ENCODE results near the gene GCGR. TPM values are rescaled to one million over a fixed set of nuclear protein-coding genes. Genes with fewer than 3 reads are reported as not detected.

The GCGR gene
- total RNA-seq, 1 donor from 2014 or later = not detected

DNA sequence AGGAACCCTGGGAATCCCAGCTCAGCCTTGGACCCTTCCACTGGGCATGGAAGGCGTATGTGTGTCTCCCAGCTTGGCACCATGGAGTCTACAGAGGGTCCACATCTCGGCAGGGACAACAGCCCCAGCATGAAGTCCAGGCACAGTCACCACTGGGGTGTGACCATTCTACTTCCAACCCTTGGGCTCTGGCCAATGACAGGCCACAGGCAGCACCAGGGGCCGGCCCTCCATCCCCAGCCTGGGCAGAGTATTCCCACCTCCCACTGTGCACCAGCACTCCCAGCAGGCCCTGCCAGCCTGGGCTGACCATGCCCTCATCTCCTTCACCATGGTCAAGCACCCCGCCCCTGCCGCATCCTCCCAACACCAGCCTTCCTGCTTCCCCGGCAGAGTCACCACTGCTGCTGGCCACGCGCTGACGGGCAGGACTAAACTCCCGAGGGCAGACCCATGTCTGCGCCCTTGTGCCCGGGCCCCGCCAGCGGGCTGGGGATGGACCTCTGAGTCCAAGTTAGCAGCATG, 40.4 kb downstream of the GCGR start:
- H3K36me3 Mint-ChIP-seq (ENCODE audit: low read depth) = peaks cover 22% of the 10 kb centered on the region
- H3K9me3 Mint-ChIP-seq (ENCODE audit: low read depth) = no peaks in the 10 kb centered on the region
- peak overlapping the region; percentile 41 for H3K27ac Mint-ChIP-seq (ENCODE audit: unreplicated experiment)
- no peaks in the 10 kb centered on the region for H3K4me1 Mint-ChIP-seq (ENCODE audit: low read depth)
- no peaks in the 10 kb centered on the region for H3K27me3 Mint-ChIP-seq (ENCODE audit: low read depth)
- H3K4me3 Mint-ChIP-seq (ENCODE audit: unreplicated experiment) = no peak overlapping the region
- TF ChIP-seq, protein P1, sequence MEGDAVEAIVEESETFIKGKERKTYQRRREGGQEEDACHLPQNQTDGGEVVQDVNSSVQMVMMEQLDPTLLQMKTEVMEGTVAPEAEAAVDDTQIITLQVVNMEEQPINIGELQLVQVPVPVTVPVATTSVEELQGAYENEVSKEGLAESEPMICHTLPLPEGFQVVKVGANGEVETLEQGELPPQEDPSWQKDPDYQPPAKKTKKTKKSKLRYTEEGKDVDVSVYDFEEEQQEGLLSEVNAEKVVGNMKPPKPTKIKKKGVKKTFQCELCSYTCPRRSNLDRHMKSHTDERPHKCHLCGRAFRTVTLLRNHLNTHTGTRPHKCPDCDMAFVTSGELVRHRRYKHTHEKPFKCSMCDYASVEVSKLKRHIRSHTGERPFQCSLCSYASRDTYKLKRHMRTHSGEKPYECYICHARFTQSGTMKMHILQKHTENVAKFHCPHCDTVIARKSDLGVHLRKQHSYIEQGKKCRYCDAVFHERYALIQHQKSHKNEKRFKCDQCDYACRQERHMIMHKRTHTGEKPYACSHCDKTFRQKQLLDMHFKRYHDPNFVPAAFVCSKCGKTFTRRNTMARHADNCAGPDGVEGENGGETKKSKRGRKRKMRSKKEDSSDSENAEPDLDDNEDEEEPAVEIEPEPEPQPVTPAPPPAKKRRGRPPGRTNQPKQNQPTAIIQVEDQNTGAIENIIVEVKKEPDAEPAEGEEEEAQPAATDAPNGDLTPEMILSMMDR (IDR thresholded peaks at IDR 0.05) = no peak
- DNase-seq (ENCODE audit: low spot score) = peak; percentile 90

GRCh38 chr17:81844887-81845286, 40.9 kb downstream of the GCGR start:
- no peak for DNase-seq (ENCODE audit: low spot score)
- Mint-ChIP-seq H3K27me3 (ENCODE audit: low read depth) (no peaks in the 10 kb centered on the region), H3K9me3 (ENCODE audit: low read depth) (no peaks in the 10 kb centered on the region), H3K4me1 (ENCODE audit: low read depth) (no peaks in the 10 kb centered on the region), H3K27ac (ENCODE audit: unreplicated experiment) (peak overlapping the region; percentile 41), H3K36me3 (ENCODE audit: low read depth) (peaks cover 22% of the 10 kb centered on the region), H3K4me3 (ENCODE audit: unreplicated experiment) (no peak overlapping the region)
- TF ChIP-seq, protein P1 (IDR thresholded peaks at IDR 0.05) = no peak

DNA sequence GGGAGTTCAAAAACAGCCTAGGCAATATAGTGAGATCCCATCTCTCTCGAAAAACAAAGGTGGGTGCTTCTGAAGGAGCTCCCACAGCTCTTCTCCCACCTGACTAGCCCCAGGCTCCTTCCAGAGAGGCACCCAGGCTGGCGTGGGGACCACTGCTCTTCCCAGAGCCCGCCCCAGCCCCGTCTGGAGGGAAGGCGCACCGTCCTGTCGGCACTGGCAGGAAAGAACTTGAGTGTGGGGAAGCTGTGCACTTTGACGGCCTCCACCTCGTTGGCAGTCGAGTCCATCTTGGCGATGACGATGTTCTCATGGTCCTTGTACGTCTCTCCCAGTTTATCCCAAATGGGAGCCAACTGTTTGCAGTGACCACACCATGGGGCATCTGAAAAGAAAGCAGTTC, 41.4 kb downstream of the GCGR start:
- H3K4me1 Mint-ChIP-seq (ENCODE audit: low read depth) = no peaks in the 10 kb centered on the region
- H3K4me3 Mint-ChIP-seq (ENCODE audit: unreplicated experiment) = no peak overlapping the region
- no peaks in the 10 kb centered on the region for H3K9me3 Mint-ChIP-seq (ENCODE audit: low read depth)

GRCh38 chr17:81845881-81846742, 42.2 kb downstream of the GCGR start:
- H3K27me3 Mint-ChIP-seq (ENCODE audit: low read depth) = no peaks in the 10 kb centered on the region

More for the DNA sequence above, 41.4 kb downstream of the GCGR start:
- Mint-ChIP-seq H3K36me3 (ENCODE audit: low read depth) (peaks cover 22% of the 10 kb centered on the region), H3K27me3 (ENCODE audit: low read depth) (no peaks in the 10 kb centered on the region), H3K27ac (ENCODE audit: unreplicated experiment) (no peak overlapping the region)
- no peak for DNase-seq (ENCODE audit: low spot score)
- TF ChIP-seq, protein P1 (IDR thresholded peaks at IDR 0.05) = no peak

More at GRCh38 chr17:81845881-81846742, 42.2 kb downstream of the GCGR start:
- Mint-ChIP-seq H3K4me1 (ENCODE audit: low read depth) (no peaks in the 10 kb centered on the region), H3K27ac (ENCODE audit: unreplicated experiment) (no peak overlapping the region), H3K9me3 (ENCODE audit: low read depth) (no peaks in the 10 kb centered on the region), H3K36me3 (ENCODE audit: low read depth) (peaks cover 22% of the 10 kb centered on the region), H3K4me3 (ENCODE audit: unreplicated experiment) (no peak overlapping the region)
- TF ChIP-seq, protein P1 (IDR thresholded peaks at IDR 0.05) = no peak
- DNase-seq (ENCODE audit: low spot score) = no peak

Data from chondrocyte (in vitro differentiated cells).